H9 (cell line): Measurements from ENCODE around the gene TGFBI. TPM values are rescaled to one million over a fixed set of nuclear protein-coding genes. Genes with fewer than 3 reads are reported as not detected.

Experiments
- DNase-seq: peaks from one replicate; pipeline ENCODE4 v3.0.0-alpha.2; 2017
- H2AFZ ChIP-seq: one replicate; pipeline ENCODE4 v1.6.1; 2013; ENCODE audit warnings: mild to moderate bottlenecking, low read length, control low read depth, moderate library complexity
- H2AK5ac ChIP-seq: 2 replicates; pipeline ENCODE4 v1.6.1; 2013; ENCODE audit warnings: low read length, control low read depth, mixed read lengths; ENCODE audit not compliant: insufficient read length
- H2BK120ac ChIP-seq: one replicate; pipeline ENCODE4 v1.6.1; 2013; ENCODE audit warnings: low read depth, mild to moderate bottlenecking, low read length, control low read depth, inconsistent platforms; ENCODE audit not compliant: poor library complexity, severe bottlenecking
- H2BK12ac ChIP-seq: 2 replicates; pipeline ENCODE4 v1.6.1; 2013; ENCODE audit warnings: low read length, control low read depth, mixed read lengths, low read depth; ENCODE audit not compliant: insufficient read length
- H2BK15ac ChIP-seq: 2 replicates; pipeline ENCODE4 v1.6.1; 2013; ENCODE audit warnings: low read depth, low read length, control low read depth
- H2BK20ac ChIP-seq: one replicate; pipeline ENCODE4 v1.6.1; 2013; ENCODE audit warnings: low read depth, mild to moderate bottlenecking, low read length, control low read depth, inconsistent platforms; ENCODE audit not compliant: poor library complexity, severe bottlenecking
- H2BK5ac ChIP-seq: 2 replicates; pipeline ENCODE4 v1.6.1; 2013; ENCODE audit warnings: low read length, control low read depth, mixed read lengths; ENCODE audit not compliant: insufficient read length
- H3K14ac ChIP-seq: 2 replicates; pipeline ENCODE4 v1.6.1; 2013; ENCODE audit warnings: low read length, control low read depth; ENCODE audit not compliant: insufficient read depth
- H3K18ac ChIP-seq: 2 replicates; pipeline ENCODE4 v1.6.1; 2013; ENCODE audit warnings: low read depth, mild to moderate bottlenecking, mixed read lengths, low read length, control low read depth; ENCODE audit not compliant: insufficient read length
- H3K23ac ChIP-seq: 2 replicates; pipeline ENCODE4 v1.6.1; 2013; ENCODE audit warnings: low read length, control low read depth, mixed read lengths, low read depth; ENCODE audit not compliant: insufficient read length
- H3K23me2 ChIP-seq: 2 replicates; pipeline ENCODE4 v1.6.1; 2013; ENCODE audit warnings: low read depth, mild to moderate bottlenecking, mixed read lengths, low read length, control low read depth; ENCODE audit not compliant: insufficient read length, poor library complexity, severe bottlenecking
- H3K27ac ChIP-seq: 2 replicates; pipeline ENCODE4 v1.5.1; 2013; ENCODE audit warnings: low read length, control low read depth, mixed read lengths, low read depth; ENCODE audit not compliant: insufficient read length
- H3K27me3 ChIP-seq: 2 replicates; pipeline ENCODE4 v1.6.1; 2013; ENCODE audit warnings: low read length, control low read depth, inconsistent platforms; ENCODE audit not compliant: insufficient read depth
- H3K4ac ChIP-seq: 2 replicates; pipeline ENCODE4 v1.6.1; 2013; ENCODE audit warnings: low read depth, mild to moderate bottlenecking, control low read depth, inconsistent platforms, low read length, moderate library complexity
- H3K4me1 ChIP-seq: 2 replicates; pipeline ENCODE4 v1.6.1; 2013; ENCODE audit warnings: low read length, control low read depth, inconsistent platforms; ENCODE audit not compliant: insufficient read depth
- H3K4me2 ChIP-seq: 2 replicates; pipeline ENCODE4 v1.6.1; 2013; ENCODE audit warnings: low read length, control low read depth, mixed read lengths; ENCODE audit not compliant: insufficient read length, insufficient read depth
- H3K56ac ChIP-seq: 2 replicates; pipeline ENCODE4 v1.6.1; 2013; ENCODE audit warnings: low read depth, mild to moderate bottlenecking, mixed read lengths, low read length, control low read depth; ENCODE audit not compliant: insufficient read length
- H3K79me1 ChIP-seq: 2 replicates; pipeline ENCODE4 v1.6.1; 2013; ENCODE audit warnings: low read depth, mild to moderate bottlenecking, moderate library complexity, low read length, control low read depth, inconsistent platforms; ENCODE audit not compliant: insufficient read depth, poor library complexity, severe bottlenecking
- H3K79me2 ChIP-seq: 2 replicates; pipeline ENCODE4 v1.6.1; 2013; ENCODE audit warnings: low read length, control low read depth, inconsistent platforms; ENCODE audit not compliant: insufficient read depth
- H3K9ac ChIP-seq: 2 replicates; pipeline ENCODE4 v1.6.1; 2013; ENCODE audit warnings: low read length, control low read depth, mixed read lengths; ENCODE audit not compliant: insufficient read length; ENCODE audit errors: extremely low read depth
- H3K9me3 ChIP-seq: one replicate; pipeline ENCODE4 v1.6.1; 2013; ENCODE audit warnings: low read depth, low read length, inconsistent platforms; ENCODE audit not compliant: control insufficient read depth
- H3T11ph ChIP-seq: one replicate; pipeline ENCODE4 v1.6.1; 2013; ENCODE audit warnings: mild to moderate bottlenecking, low read length, control low read depth, inconsistent platforms
- H4K20me1 ChIP-seq: one replicate; pipeline ENCODE4 v1.6.1; 2013; ENCODE audit not compliant: control insufficient read depth, insufficient read length, insufficient read depth
- H4K5ac ChIP-seq: 2 replicates; pipeline ENCODE4 v1.6.1; 2013; ENCODE audit warnings: low read depth, mild to moderate bottlenecking, mixed read lengths, low read length, control low read depth; ENCODE audit not compliant: insufficient read length
- H4K8ac ChIP-seq: replicated peaks from 2 replicates; pipeline ENCODE4 v1.6.1; 2013; ENCODE audit warnings: low read length, control low read depth, mixed read lengths, low read depth; ENCODE audit not compliant: insufficient read length
- H4K91ac ChIP-seq: 2 replicates; pipeline ENCODE4 v1.6.1; 2013; ENCODE audit warnings: low read depth, mild to moderate bottlenecking, moderate library complexity, mixed read lengths, low read length, control low read depth; ENCODE audit not compliant: insufficient read length
- H3K27ac Mint-ChIP-seq, 3 experiments: 2 replicates in 2 of 3; 3 replicates in 1 of 3; pipeline ENCODE4 v1.8.0; 2020 to 2021; ENCODE audit warnings: mixed read lengths in 3 of 3, mild to moderate bottlenecking in 1 of 3, moderate library complexity in 1 of 3
- H3K27me3 Mint-ChIP-seq: 2 replicates; pipeline ENCODE4 v1.8.0; 2021; ENCODE audit warnings: low read depth, mild to moderate bottlenecking, moderate library complexity, mixed read lengths
- H3K36me3 Mint-ChIP-seq, 3 experiments: 2 replicates in 2 of 3; 3 replicates in 1 of 3; pipeline ENCODE4 v1.8.0; 2020 to 2021; ENCODE audit warnings: low read depth in 3 of 3, mixed read lengths in 3 of 3; ENCODE audit not compliant: insufficient read depth in 1 of 3
- H3K4me1 Mint-ChIP-seq, 2 experiments: 2 replicates each; pipeline ENCODE4 v1.8.0; 2020; ENCODE audit warnings: mixed read lengths in 2 of 2
- H3K4me3 Mint-ChIP-seq, 2 experiments: 2 replicates in 1 of 2; 3 replicates in 1 of 2; pipeline ENCODE4 v1.8.0; 2020 to 2021; ENCODE audit warnings: mild to moderate bottlenecking in 2 of 2, mixed read lengths in 2 of 2, moderate library complexity in 1 of 2
- H3K9me3 Mint-ChIP-seq, 2 experiments: 2 replicates in 1 of 2; 3 replicates in 1 of 2; pipeline ENCODE4 v1.8.0; 2020; ENCODE audit warnings: mild to moderate bottlenecking in 2 of 2, mixed read lengths in 2 of 2, moderate library complexity in 1 of 2
- CTCF ChIP-seq: fragments of 200-600 bp; sonication (generic); conservative IDR thresholded peaks from 3 replicates; pipeline ENCODE4 v1.8.0; 2021; ENCODE audit warnings: antibody characterized with exemption, mild to moderate bottlenecking
- WGBS: extraction: QIAGEN DNeasy Blood & Tissue Kit; methylation state at CpG from one replicate; pipeline ENCODE4 v1.1.7; 2013; ENCODE audit warnings: missing lambda C conversion rate, low lambda C conversion rate, mixed read lengths; ENCODE audit not compliant: insufficient read length; ENCODE audit errors: extremely low coverage; 5-methylcytosine and 5-hydroxymethylcytosine counted together
- total RNA-seq: library from RNA; stranded (reverse); gene quantifications from 2 replicates; pipeline ENCODE4 v1.2.1, GENCODE V29; 2021

Gene TGFBI
- total RNA-seq, 1 experiment from 2014 or later = 4.7 TPM

GRCh38 chr5:136079195-136079985, 50.6 kb downstream of the TGFBI start:
- H3K4me3 Mint-ChIP-seq = peak overlapping the region in 1 of 2 experiments; percentile 39; a peak in 2 of 5 replicates
- no peak overlapping the region for H3K18ac ChIP-seq

More at GRCh38 chr5:136079195-136079985, 50.6 kb downstream of the TGFBI start:
- DNase-seq = peak; percentile 74
- H3K79me1 ChIP-seq = no peaks in the 10 kb centered on the region
- H3K27me3 Mint-ChIP-seq = peaks cover 15% of the 10 kb centered on the region
- H2BK20ac ChIP-seq = no peak overlapping the region
- H3K9me3 Mint-ChIP-seq = no peaks in the 10 kb centered on the region
- H3K4ac ChIP-seq = no peak overlapping the region
- H3T11ph ChIP-seq = no peak overlapping the region
- no peak overlapping the region for H2BK5ac ChIP-seq
- no peaks in the 10 kb centered on the region for H3K23me2 ChIP-seq
- no peak overlapping the region for H3K27ac ChIP-seq
- no peaks in the 10 kb centered on the region for H3K36me3 Mint-ChIP-seq
- peaks cover 5 to 6% of the 10 kb centered on the region in 2 experiments; a peak in 2 of 4 replicates for H3K4me1 Mint-ChIP-seq
- WGBS = no CpG with 5 or more reads among the region's 25 CpGs
- H3K14ac ChIP-seq = no peak overlapping the region
- no peak overlapping the region for H4K5ac ChIP-seq
- H2BK15ac ChIP-seq = no peak overlapping the region
- no peak overlapping the region for H4K91ac ChIP-seq
- no peaks in the 10 kb centered on the region for H3K79me2 ChIP-seq
- peak overlapping the region; percentile 14 for H3K4me2 ChIP-seq
- H2BK12ac ChIP-seq = no peak overlapping the region
- H3K27ac Mint-ChIP-seq = no peak overlapping the region
- H3K4me1 ChIP-seq = peaks cover 6% of the 10 kb centered on the region
- no peaks in the 10 kb centered on the region for H3K27me3 ChIP-seq
- peak; percentile 36; the same call in 2 of the 3 replicates for TF ChIP-seq CTCF
- no peak overlapping the region for H3K23ac ChIP-seq
- H3K56ac ChIP-seq = no peak overlapping the region
- H4K20me1 ChIP-seq = no peaks in the 10 kb centered on the region
- no peak overlapping the region for H2BK120ac ChIP-seq
- no peak overlapping the region for H3K9ac ChIP-seq
- H3K9me3 ChIP-seq = no peaks in the 10 kb centered on the region
- no peak overlapping the region for H4K8ac ChIP-seq
- no peak overlapping the region for H2AK5ac ChIP-seq
- no peak overlapping the region for H2AFZ ChIP-seq
